GM12892 (cell line): ENCODE data around the gene SEZ6L2.

Experiments
- POLR2A ChIP-seq: IDR thresholded peaks from 2 replicates; pipeline ENCODE4 v1.6.1; 2011; ENCODE audit warnings: low read depth, low read length, control low read depth
- POLR2AphosphoS5 ChIP-seq: IDR thresholded peaks from 2 replicates; pipeline ENCODE4 v1.6.1; 2011; ENCODE audit warnings: low read depth, low read length, control low read depth
- TAF1 ChIP-seq: IDR thresholded peaks from 2 replicates; pipeline ENCODE4 v1.6.1; 2011; ENCODE audit warnings: low read depth, mild to moderate bottlenecking, control low read depth, low read length, borderline replicate concordance

DNA sequence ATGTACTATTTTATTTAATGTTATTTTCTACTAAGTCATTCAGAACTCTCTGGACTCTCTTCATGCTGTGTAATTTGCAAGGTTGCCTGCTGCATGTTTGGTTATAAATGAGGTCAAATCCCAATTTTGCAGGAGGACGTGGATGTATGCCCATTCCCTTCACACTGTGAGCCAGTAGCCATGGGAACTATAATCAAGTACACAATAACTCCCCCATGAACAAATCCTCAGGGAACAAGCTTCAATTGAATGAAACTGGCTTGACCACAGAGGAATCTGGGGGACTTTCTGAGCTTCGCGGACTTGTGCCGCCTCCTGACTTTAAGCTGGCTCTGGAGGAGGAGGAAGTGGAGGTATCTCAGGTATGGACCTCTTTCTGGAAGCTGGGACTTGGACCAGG lies 41.3 kb upstream of the SEZ6L2 start:
- TF ChIP-seq POLR2A (no peak), TAF1 (no peak), POLR2AphosphoS5 (no peak)
